ENCODE measurements around the gene COL24A1. TPM values are rescaled to one million over a fixed set of nuclear protein-coding genes. Genes with fewer than 3 reads are reported as not detected.
A peak's percentile ranks its signal among the peaks of the same experiment; 100 is the strongest.

The COL24A1 gene
- total RNA-seq, 1 donor from 2014 or later, result 0.21 TPM

DNA sequence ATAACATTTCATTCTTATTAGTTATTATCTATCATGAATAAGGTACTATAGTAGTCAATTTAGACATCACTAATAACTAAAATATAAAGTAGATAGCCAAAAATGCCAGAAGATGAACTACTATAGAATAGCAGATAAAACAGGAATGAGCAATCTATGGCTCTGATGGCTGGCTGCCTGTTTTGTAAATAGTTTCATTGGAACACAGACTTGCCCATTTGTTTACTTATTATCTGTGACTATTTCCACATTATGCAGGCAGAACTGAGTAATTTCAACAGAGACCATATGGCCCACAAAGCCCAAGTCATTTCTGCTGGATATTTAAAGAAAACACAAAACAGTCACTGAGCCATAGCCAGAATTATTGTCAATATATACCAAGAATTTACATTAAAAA lies 222.1 kb downstream of the COL24A1 start:
- no peak overlapping the region for H3K4me3 ChIP-seq (ENCODE audit: low read depth, low read length)
- H3K27me3 ChIP-seq (ENCODE audit: control insufficient read depth, insufficient read depth, low read length), result no peaks in the 10 kb centered on the region
- no peaks in the 10 kb centered on the region for H3K36me3 ChIP-seq (ENCODE audit: control insufficient read depth, insufficient read depth, low read length)
- DNase-seq (ENCODE audit: low read depth), result no peak
- TF ChIP-seq, protein P1, sequence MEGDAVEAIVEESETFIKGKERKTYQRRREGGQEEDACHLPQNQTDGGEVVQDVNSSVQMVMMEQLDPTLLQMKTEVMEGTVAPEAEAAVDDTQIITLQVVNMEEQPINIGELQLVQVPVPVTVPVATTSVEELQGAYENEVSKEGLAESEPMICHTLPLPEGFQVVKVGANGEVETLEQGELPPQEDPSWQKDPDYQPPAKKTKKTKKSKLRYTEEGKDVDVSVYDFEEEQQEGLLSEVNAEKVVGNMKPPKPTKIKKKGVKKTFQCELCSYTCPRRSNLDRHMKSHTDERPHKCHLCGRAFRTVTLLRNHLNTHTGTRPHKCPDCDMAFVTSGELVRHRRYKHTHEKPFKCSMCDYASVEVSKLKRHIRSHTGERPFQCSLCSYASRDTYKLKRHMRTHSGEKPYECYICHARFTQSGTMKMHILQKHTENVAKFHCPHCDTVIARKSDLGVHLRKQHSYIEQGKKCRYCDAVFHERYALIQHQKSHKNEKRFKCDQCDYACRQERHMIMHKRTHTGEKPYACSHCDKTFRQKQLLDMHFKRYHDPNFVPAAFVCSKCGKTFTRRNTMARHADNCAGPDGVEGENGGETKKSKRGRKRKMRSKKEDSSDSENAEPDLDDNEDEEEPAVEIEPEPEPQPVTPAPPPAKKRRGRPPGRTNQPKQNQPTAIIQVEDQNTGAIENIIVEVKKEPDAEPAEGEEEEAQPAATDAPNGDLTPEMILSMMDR (IDR thresholded peaks at IDR 0.05; ENCODE audit: insufficient read depth, low read length, poor library complexity, severe bottlenecking), result no peak

DNA sequence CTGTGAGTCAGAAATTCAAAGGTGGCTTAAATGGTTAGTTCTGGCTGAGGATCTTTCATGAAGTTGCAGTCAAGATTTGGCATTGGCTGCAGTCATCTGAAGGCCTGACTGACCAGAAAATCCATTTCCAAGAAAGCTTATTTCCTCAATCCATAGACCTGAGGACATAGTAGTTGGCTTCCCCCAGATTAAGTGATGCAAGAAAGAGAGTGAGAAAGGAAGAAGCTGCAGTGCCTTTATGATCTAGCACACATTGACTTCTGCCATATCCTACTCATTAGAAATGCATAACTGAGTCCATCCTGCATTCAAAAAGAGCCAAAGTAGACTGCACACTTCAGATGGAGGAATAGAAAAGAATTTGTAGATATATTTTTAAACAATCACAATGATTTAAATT lies 222.6 kb downstream of the COL24A1 start:
- H3K27me3 ChIP-seq (ENCODE audit: control insufficient read depth, insufficient read depth, low read length), result no peaks in the 10 kb centered on the region

DNA sequence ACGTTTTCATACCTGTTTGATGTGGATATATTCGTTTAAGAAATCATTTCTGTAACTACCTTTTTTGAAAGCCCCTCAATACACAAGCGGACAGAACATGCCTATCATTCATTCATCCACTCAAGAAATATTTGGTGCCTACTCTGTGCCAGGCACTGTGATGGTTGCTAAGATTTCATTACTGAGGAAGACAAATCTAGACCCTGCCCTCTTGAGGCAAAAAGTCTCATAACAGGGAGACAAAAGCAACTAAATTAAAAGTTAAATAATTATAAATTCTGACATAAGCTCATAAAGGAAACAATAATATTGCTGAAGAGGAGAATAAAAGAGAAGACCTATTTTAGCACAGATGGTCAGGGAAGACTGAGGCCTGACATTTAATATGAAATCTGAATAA lies 244.8 kb downstream of the COL24A1 start:
- TF ChIP-seq, protein P1 (IDR thresholded peaks at IDR 0.05; ENCODE audit: insufficient read depth, low read length, poor library complexity, severe bottlenecking), result peak; percentile 25

More for the DNA sequence above, 222.6 kb downstream of the COL24A1 start:
- DNase-seq (ENCODE audit: low read depth), result no peak
- TF ChIP-seq, protein P1 (IDR thresholded peaks at IDR 0.05; ENCODE audit: insufficient read depth, low read length, poor library complexity, severe bottlenecking), result no peak
- H3K4me3 ChIP-seq (ENCODE audit: low read depth, low read length), result no peak overlapping the region
- H3K36me3 ChIP-seq (ENCODE audit: control insufficient read depth, insufficient read depth, low read length), result no peaks in the 10 kb centered on the region

DNA sequence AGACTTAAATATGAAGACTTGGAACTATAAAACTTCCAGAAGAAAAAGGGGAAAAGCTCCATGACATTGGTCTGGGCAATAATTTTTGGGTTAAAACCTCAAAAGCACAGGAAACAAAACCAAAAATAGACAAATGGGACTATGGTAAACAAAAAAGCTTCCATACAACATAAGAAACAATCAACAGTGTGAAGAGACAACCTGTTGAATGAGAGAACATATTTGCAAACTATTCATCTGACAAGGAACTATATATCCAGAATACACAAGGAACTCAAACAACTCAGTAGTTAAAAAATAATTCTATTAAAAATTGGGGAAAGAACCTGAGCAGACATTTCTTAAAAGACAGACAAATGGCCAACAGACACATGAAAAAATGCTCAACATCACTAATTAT lies 255.7 kb downstream of the COL24A1 start:
- TF ChIP-seq, protein P1 (IDR thresholded peaks at IDR 0.05; ENCODE audit: insufficient read depth, low read length, poor library complexity, severe bottlenecking), result no peak
- Histone ChIP-seq H3K27me3 (ENCODE audit: control insufficient read depth, insufficient read depth, low read length) (no peaks in the 10 kb centered on the region), H3K4me3 (ENCODE audit: low read depth, low read length) (no peak overlapping the region), H3K36me3 (ENCODE audit: control insufficient read depth, insufficient read depth, low read length) (no peaks in the 10 kb centered on the region)
- no peak for DNase-seq (ENCODE audit: low read depth)

More for the DNA sequence above, 244.8 kb downstream of the COL24A1 start:
- H3K4me3 ChIP-seq (ENCODE audit: low read depth, low read length), result no peak overlapping the region
- DNase-seq (ENCODE audit: low read depth), result no peak
- H3K27me3 ChIP-seq (ENCODE audit: control insufficient read depth, insufficient read depth, low read length), result no peaks in the 10 kb centered on the region
- no peaks in the 10 kb centered on the region for H3K36me3 ChIP-seq (ENCODE audit: control insufficient read depth, insufficient read depth, low read length)

DNA sequence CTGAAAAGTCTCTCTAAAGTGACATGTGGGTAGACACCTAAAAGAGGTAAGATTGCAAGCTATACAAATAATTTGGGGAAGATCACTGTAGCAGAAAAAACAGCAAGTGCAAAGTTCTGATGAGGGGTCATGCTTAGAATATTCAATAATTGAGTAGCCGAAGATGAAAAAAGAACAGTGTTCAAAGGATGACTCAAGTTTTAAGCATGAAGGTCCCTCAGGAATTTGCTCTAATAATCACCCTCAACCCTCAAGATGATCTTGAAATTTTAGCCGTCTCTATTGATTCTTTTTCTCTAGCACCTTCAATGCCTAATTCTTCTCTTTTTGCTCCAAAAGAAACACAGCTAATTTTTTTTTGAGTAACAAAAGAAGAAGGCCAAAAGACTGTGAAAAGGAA lies 257.7 kb downstream of the COL24A1 start:
- Histone ChIP-seq H3K36me3 (ENCODE audit: control insufficient read depth, insufficient read depth, low read length) (no peaks in the 10 kb centered on the region), H3K4me3 (ENCODE audit: low read depth, low read length) (no peak overlapping the region), H3K27me3 (ENCODE audit: control insufficient read depth, insufficient read depth, low read length) (no peaks in the 10 kb centered on the region)
- TF ChIP-seq, protein P1 (IDR thresholded peaks at IDR 0.05; ENCODE audit: insufficient read depth, low read length, poor library complexity, severe bottlenecking), result no peak
- DNase-seq (ENCODE audit: low read depth), result peak; percentile 9

DNA sequence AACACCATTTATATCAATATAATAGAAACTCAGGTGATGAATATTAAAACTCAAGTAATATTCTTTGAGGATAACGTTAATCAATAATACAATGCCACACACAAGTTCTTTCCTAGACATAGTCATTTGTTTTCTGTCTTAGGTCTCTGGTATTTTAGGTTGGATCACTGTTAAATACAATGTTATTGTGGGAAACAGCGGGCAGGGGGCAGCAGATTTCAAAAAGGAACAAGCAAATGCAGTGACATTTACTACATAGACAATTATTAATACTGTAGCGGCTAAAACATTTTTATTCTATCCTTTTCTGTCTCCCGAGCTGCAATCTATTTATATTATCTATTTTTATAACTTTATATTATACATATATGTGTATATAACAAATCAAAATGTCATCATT lies 261.9 kb downstream of the COL24A1 start:
- Histone ChIP-seq H3K27me3 (ENCODE audit: control insufficient read depth, insufficient read depth, low read length) (no peaks in the 10 kb centered on the region), H3K36me3 (ENCODE audit: control insufficient read depth, insufficient read depth, low read length) (no peaks in the 10 kb centered on the region), H3K4me3 (ENCODE audit: low read depth, low read length) (no peak overlapping the region)
- DNase-seq (ENCODE audit: low read depth), result no peak
- TF ChIP-seq, protein P1 (IDR thresholded peaks at IDR 0.05; ENCODE audit: insufficient read depth, low read length, poor library complexity, severe bottlenecking), result peak; percentile 55

All from kidney epithelial cell (primary cell).